Measurements from ENCODE around the gene TMEM260.

- TF ChIP-seq CTCF (IDR thresholded peaks at IDR 0.05) (no peak), POLR2A (IDR thresholded peaks at IDR 0.05) (no peak)
These were observed 79.8 kb downstream of the TMEM260 start for GRCh38 chr14:56659378-56659777.
